ENCODE data around the gene VWA5B2.
A peak's percentile ranks its signal among the peaks of the same experiment; 100 is the strongest.
"Not testable (repeated sequence)": the region's sequence is repeated elsewhere in the genome, so short reads cannot be mapped to it uniquely, and the experiment has no call there.

The VWA5B2 gene

GRCh38 chr3:184260724-184261269, 31.4 kb downstream of the VWA5B2 start:
- H3K4me3 ChIP-seq (ENCODE audit: low read length): peak overlapping the region; percentile 16; the same call in 1 of the 2 replicates
- TF ChIP-seq ZNF274 (IDR thresholded peaks at IDR 0.05; ENCODE audit: low read depth, low read length): no peak

- peak within 1 kb of the TSS; percentile 49; the same call in 1 of the 2 replicates for H3K4me3 ChIP-seq (ENCODE audit: low read length)
- TF ChIP-seq ZNF274 (IDR thresholded peaks at IDR 0.05; ENCODE audit: low read depth, low read length): no peak
Observed at GRCh38 chr3:184261270-184261853, 32.0 kb downstream of the VWA5B2 start, which contains the start of gene CAMK2N2. Gene CAMK2N2 (minus strand): TSS chr3:184261553. CDS start chr3:184261285, 268 bp downstream.

GRCh38 chr3:184261854-184262763, 32.7 kb downstream of the VWA5B2 start:
- TF ChIP-seq ZNF274 (IDR thresholded peaks at IDR 0.05; ENCODE audit: low read depth, low read length): no peak
- peak overlapping the region; percentile 49; the same call in 1 of the 2 replicates for H3K4me3 ChIP-seq (ENCODE audit: low read length)

DNA sequence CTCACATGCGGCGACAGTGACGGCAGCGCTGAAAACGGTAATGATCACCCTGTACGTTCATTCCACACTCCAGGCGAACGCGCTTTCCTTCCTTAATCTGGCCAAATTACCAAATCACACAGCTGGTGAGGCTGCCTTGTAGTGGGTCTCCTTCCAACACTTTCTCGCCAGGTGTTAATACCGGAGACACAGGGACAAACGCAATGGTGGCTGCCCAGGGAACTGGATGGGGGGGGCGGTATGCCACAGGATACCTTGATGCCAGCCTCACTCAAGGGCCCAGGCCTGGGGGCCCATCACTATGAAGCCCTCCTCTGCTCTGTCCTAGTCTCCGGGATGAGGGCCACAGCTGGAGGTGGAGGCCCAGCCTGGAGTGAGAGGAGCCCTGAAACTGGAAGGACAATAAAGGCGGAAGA, 33.4 kb downstream of the VWA5B2 start:
- TF ChIP-seq ZNF274 (IDR thresholded peaks at IDR 0.05; ENCODE audit: low read depth, low read length): no peak
- no peak overlapping the region for H3K4me3 ChIP-seq (ENCODE audit: low read length)

- H3K4me3 ChIP-seq (ENCODE audit: low read length): not testable (repeated sequence)
Observed at GRCh38 chr3:184267249-184267648, 37.9 kb downstream of the VWA5B2 start.

DNA sequence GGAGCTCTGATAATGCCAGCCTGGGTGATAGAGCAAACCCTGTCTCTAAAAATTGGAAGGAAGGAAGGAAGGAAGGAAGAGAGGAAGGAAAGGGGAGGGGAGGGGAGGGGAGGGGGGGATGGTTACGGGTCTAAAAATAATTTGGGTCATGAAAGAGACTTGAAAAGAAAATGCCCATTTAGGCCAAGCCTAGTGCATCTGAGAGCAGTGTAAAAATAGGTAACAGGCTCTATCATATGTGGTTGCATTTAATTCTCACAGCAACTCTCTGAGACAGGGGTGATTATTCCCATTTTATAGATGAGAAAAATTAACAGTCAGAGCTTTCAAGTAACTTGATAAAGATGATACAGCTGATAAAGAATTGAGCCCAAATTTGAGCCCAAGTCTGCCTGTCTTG, 42.9 kb downstream of the VWA5B2 start:
- TF ChIP-seq ZNF274 (IDR thresholded peaks at IDR 0.05; ENCODE audit: low read depth, low read length): no peak
- H3K4me3 ChIP-seq (ENCODE audit: low read length): no peak overlapping the region

GRCh38 chr3:184275381-184275701, 46.0 kb downstream of the VWA5B2 start:
- H3K4me3 ChIP-seq (ENCODE audit: low read length): no peak overlapping the region
- TF ChIP-seq ZNF274 (IDR thresholded peaks at IDR 0.05; ENCODE audit: low read depth, low read length): no peak

DNA sequence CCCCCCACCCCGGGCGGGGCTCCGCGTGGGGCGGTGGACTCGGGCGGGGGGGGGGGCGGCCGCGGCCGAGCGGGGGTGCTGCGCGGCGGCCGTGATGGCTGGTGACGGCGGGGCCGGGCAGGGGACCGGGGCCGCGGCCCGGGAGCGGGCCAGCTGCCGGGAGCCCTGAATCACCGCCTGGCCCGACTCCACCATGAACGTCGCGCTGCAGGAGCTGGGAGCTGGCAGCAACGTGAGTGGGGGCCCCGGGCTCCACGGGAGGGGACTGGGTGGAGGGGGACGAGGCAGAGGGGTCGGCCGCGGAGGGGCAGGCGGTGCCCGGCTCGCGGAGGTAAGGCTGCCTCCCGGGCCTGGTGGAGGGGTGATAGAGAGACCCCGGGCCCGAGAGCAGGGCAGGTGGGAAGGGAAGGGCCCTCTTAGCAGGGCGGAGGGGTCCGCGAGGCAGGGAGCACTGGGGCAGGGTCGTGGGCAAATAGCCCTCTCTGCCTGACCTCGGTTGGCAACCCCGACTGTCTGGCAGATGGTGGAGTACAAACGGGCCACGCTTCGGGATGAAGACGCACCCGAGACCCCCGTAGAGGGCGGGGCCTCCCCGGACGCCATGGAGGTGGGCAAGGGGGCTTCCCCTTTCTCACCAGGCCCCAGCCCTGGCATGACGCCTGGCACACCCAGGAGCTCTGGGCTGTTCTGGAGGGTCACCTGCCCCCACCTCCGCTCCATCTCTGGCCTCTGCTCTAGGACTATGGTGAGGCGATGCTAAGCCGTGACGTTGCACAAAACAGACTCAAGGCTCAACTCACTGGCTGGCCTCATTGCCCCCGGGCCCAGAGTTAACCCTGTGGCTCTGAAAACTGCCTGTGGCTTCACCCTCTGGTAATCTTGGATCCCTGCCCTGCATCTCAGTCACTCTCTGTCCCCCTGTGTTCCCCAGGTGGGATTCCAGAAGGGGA, 46.9 kb downstream of the VWA5B2 start, which contains the start of gene ECE2:
Gene ECE2, plus strand, starts transcription at position 62 of the 950 bp plus-strand sequence. Its CDS starts 132 bp downstream, at position 194.
- no peak for TF ChIP-seq ZNF274 (IDR thresholded peaks at IDR 0.05; ENCODE audit: low read depth, low read length)
- H3K4me3 ChIP-seq (ENCODE audit: low read length): no peak within 1 kb of the TSS

GRCh38 chr3:184277366-184277765, 48.0 kb downstream of the VWA5B2 start:
- no peak for TF ChIP-seq ZNF274 (IDR thresholded peaks at IDR 0.05; ENCODE audit: low read depth, low read length)

GRCh38 chr3:184282941-184283340, 53.6 kb downstream of the VWA5B2 start:
- no peak overlapping the region for H3K4me3 ChIP-seq (ENCODE audit: low read length)
- no peak for TF ChIP-seq ZNF274 (IDR thresholded peaks at IDR 0.05; ENCODE audit: low read depth, low read length)

More at GRCh38 chr3:184277366-184277765, 48.0 kb downstream of the VWA5B2 start:
- no peak overlapping the region for H3K4me3 ChIP-seq (ENCODE audit: low read length)

- no peak overlapping the region for H3K4me3 ChIP-seq (ENCODE audit: low read length)
- TF ChIP-seq ZNF274 (IDR thresholded peaks at IDR 0.05; ENCODE audit: low read depth, low read length): no peak
Observed at GRCh38 chr3:184283681-184284080, 54.3 kb downstream of the VWA5B2 start.

DNA sequence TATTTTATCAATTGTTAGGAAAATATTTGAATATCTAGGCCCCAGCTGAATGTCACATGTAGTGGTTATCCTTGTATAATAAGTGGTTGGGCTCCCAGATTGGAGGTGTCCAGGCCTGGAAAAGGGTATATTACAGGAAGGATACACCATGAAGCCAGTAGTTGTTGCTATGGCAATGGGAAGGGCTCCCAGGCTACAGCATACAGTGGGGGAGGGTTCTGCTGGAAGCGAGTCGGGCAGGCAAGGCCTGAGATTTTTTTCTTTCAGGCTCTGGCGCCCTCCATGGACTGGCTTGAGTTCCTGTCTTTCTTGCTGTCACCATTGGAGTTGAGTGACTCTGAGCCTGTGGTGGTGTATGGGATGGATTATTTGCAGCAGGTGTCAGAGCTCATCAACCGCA, 55.3 kb downstream of the VWA5B2 start:
- no peak overlapping the region for H3K4me3 ChIP-seq (ENCODE audit: low read length)
- TF ChIP-seq ZNF274 (IDR thresholded peaks at IDR 0.05; ENCODE audit: low read depth, low read length): no peak

DNA sequence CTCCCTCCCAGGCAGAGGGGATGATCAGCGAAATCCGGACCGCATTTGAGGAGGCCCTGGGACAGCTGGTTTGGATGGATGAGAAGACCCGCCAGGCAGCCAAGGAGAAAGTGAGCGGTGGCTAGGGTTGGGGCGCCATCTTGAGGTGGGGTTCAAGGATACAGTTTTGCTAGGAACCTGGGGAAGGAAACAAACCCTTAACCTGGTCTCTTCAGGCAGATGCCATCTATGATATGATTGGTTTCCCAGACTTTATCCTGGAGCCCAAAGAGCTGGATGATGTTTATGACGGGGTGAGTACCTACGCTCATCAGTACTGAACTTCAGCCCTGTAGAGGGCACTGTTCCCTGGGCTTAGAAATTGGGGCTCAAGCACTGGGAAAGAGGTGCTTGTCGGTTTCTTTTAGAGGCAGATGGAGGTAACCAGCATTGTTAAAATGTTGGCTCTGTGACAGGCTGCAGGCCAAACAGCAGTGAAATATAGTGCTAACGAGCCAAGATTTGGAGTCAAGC, 60.1 kb downstream of the VWA5B2 start:
- H3K4me3 ChIP-seq (ENCODE audit: low read length): no peak overlapping the region
- no peak for TF ChIP-seq ZNF274 (IDR thresholded peaks at IDR 0.05; ENCODE audit: low read depth, low read length)
